SK-N-SH (cell line): ENCODE data around the gene SLC43A3. TPM values are rescaled to one million over a fixed set of nuclear protein-coding genes. Genes with fewer than 3 reads are reported as not detected.

ENCODE experiments used
- CTCF ChIA-PET: fragments of 300-600, 350-600 bp; formaldehyde crosslinking; extraction: SDS; loops from one replicate; lab custom pipeline; 2021; lab: Yijun Ruan, JAX
- POLR2A ChIA-PET: fragments of 350-600 bp; sonication (Branson Sonifier 250); formaldehyde crosslinking; extraction: SDS; loops from one replicate; lab custom pipeline; 2020; ENCODE audit warnings: antibody characterized with exemption, inconsistent platforms; lab: Yijun Ruan, JAX
- DNase-seq: peaks from one replicate; pipeline ENCODE4 v3.0.0; 2012
- H2AFZ ChIP-seq: fragments of 200-600 bp; sonication (generic); 2 replicates; pipeline ENCODE4 v1.8.1; 2016; ENCODE audit warnings: antibody characterized with exemption, mild to moderate bottlenecking, low read depth
- H3F3A ChIP-seq: fragments of 200-600 bp; sonication (generic); replicated peaks from 2 replicates; pipeline ENCODE3; 2016; ENCODE audit warnings: antibody characterized with exemption, mild to moderate bottlenecking; ENCODE audit not compliant: insufficient read depth
- H3K27ac ChIP-seq, 2 experiments: fragments of 200-500 bp in 1 of 2; fragments of 200-600 bp in 1 of 2; sonication (Bioruptor generic) in 1 of 2; sonication (generic), shearing (Covaris generic) in 1 of 2; 2 replicates each; pipeline versions ENCODE4 v1.5.1 to v1.6.1; 2014 to 2016; ENCODE audit warnings: low read depth in 2 of 2, inconsistent platforms in 1 of 2, low read length in 1 of 2, mild to moderate bottlenecking in 1 of 2, mixed read lengths in 1 of 2
- H3K27me3 ChIP-seq: fragments of 200-600 bp; sonication (generic), shearing (Covaris generic); 2 replicates; pipeline ENCODE4 v1.6.1; 2016; ENCODE audit warnings: mixed run types; ENCODE audit not compliant: insufficient read depth
- H3K36me3 ChIP-seq, 2 experiments: fragments of 200-500 bp in 1 of 2; fragments of 200-600 bp in 1 of 2; sonication (Bioruptor generic) in 1 of 2; sonication (generic) in 1 of 2; replicated peaks in 1 of 2; 2 replicates each; pipeline versions ENCODE3 to v1.5.1; 2014 to 2016; ENCODE audit warnings: low read length in 1 of 2, mild to moderate bottlenecking in 1 of 2; ENCODE audit not compliant: insufficient read depth in 2 of 2, control insufficient read depth in 1 of 2
- H3K4me1 ChIP-seq, 2 experiments: fragments of 200-500 bp in 1 of 2; fragments of 200-600 bp in 1 of 2; sonication (Bioruptor generic) in 1 of 2; sonication (generic), shearing (Covaris generic) in 1 of 2; 2 replicates each; pipeline versions ENCODE4 v1.5.1 to v1.6.1; 2014 to 2016; ENCODE audit warnings: low read depth in 1 of 2, low read length in 1 of 2, mixed run types in 1 of 2; ENCODE audit not compliant: insufficient read depth in 2 of 2, control insufficient read depth in 1 of 2
- H3K4me2 ChIP-seq: fragments of 200-600 bp; sonication (generic), shearing (Covaris generic); 2 replicates; pipeline ENCODE4 v1.6.1; 2017; ENCODE audit warnings: mixed run types
- H3K4me3 ChIP-seq, 2 experiments: fragments of 200-500 bp in 1 of 2; fragments of 200-600 bp in 1 of 2; sonication (Bioruptor generic) in 1 of 2; sonication (generic), shearing (Covaris generic) in 1 of 2; 2 replicates each; pipeline versions ENCODE4 v1.5.1 to v1.8.1; 2014 to 2016; ENCODE audit warnings: low read depth in 2 of 2, inconsistent platforms in 1 of 2, low read length in 1 of 2, mild to moderate bottlenecking in 1 of 2, mixed read lengths in 1 of 2, moderate library complexity in 1 of 2
- H3K79me2 ChIP-seq: fragments of 200-600 bp; sonication (generic); 2 replicates; pipeline ENCODE4 v1.8.1; 2017; ENCODE audit warnings: mild to moderate bottlenecking; ENCODE audit not compliant: insufficient read depth
- H3K9ac ChIP-seq: fragments of 200-600 bp; sonication (generic); 2 replicates; pipeline ENCODE4 v1.6.1; 2017; ENCODE audit warnings: mixed run types
- H3K9me2 ChIP-seq: fragments of 200-600 bp; sonication (generic); 2 replicates; pipeline ENCODE4 v1.6.1; 2017; ENCODE audit warnings: mixed run types
- H3K9me3 ChIP-seq: fragments of 200-600 bp; sonication (generic); 2 replicates; pipeline ENCODE4 v1.6.1; 2017; ENCODE audit warnings: mixed run types, mild to moderate bottlenecking, moderate library complexity
- H4K20me1 ChIP-seq: fragments of 200-600 bp; sonication (generic); 2 replicates; pipeline ENCODE4 v1.6.1; 2017; ENCODE audit warnings: mild to moderate bottlenecking, mixed run types; ENCODE audit not compliant: insufficient read depth
- EP300 ChIP-seq, 2 experiments: IDR thresholded peaks; 2 replicates each; pipeline versions ENCODE4 v1.4.0 to v1.6.1; 2012; ENCODE audit warnings: borderline replicate concordance in 1 of 2, low read depth in 1 of 2, low read length in 1 of 2
- EZH2phosphoT487 ChIP-seq: fragments of 200-600 bp; sonication (generic); IDR thresholded peaks from 2 replicates; pipeline ENCODE4 v1.6.1; 2017; ENCODE audit warnings: low read depth, mixed run types, mild to moderate bottlenecking, antibody characterized with exemption, moderate library complexity, borderline replicate concordance
- GABPA ChIP-seq: IDR thresholded peaks from 2 replicates; pipeline ENCODE4 v1.4.0; 2012; ENCODE audit warnings: low read depth, mild to moderate bottlenecking
- GATA2 ChIP-seq: sonication (generic); formaldehyde crosslinking; IDR thresholded peaks from 2 replicates; pipeline ENCODE4 v1.5.0; 2020; ENCODE audit warnings: mild to moderate bottlenecking, missing genetic modification reagents
- MEF2A ChIP-seq: IDR thresholded peaks from 2 replicates; pipeline ENCODE4 v1.4.0; 2012; ENCODE audit warnings: low read depth, borderline replicate concordance
- MXI1 ChIP-seq: IDR thresholded peaks from 2 replicates; pipeline ENCODE4 v1.6.1; 2012; ENCODE audit warnings: mild to moderate bottlenecking, low read depth, low read length, improper control_type of control experiment
- NFIC ChIP-seq: IDR thresholded peaks from 2 replicates; pipeline ENCODE4 v1.4.0; 2012; ENCODE audit warnings: borderline replicate concordance
- POLR2AphosphoS5 ChIP-seq: IDR thresholded peaks from 2 replicates; pipeline ENCODE4 v1.6.1; 2012; ENCODE audit warnings: low read depth, low read length
- RCOR1 ChIP-seq: fragments of 150-350 bp; IDR thresholded peaks from 2 replicates; pipeline ENCODE4 v1.6.1; 2017; ENCODE audit warnings: antibody characterized with exemption, low read length
- TAF1 ChIP-seq: IDR thresholded peaks from 2 replicates; pipeline ENCODE4 v1.6.1; 2012; ENCODE audit warnings: low read depth, mild to moderate bottlenecking, low read length, moderate library complexity, borderline replicate concordance
- TEAD4 ChIP-seq: IDR thresholded peaks from 2 replicates; pipeline ENCODE4 v1.4.0; 2012; ENCODE audit warnings: mild to moderate bottlenecking, borderline replicate concordance; ENCODE audit not compliant: insufficient read depth
- YY1 ChIP-seq: IDR thresholded peaks from 2 replicates; pipeline ENCODE4 v1.4.0; 2012; ENCODE audit warnings: low read depth, mild to moderate bottlenecking
- WGBS: methylation state at CpG from one replicate; pipeline ENCODE4 v1.1.6; 2017; ENCODE audit warnings: low lambda C conversion rate; 5-methylcytosine and 5-hydroxymethylcytosine counted together
- polyA plus RNA-seq, 3 experiments: library from polyadenylated mRNA; depleted of rRNA; stranded (reverse); fragments of >200 nt; gene quantifications; 2 replicates each; pipeline ENCODE4 v1.2.3, GENCODE V29; 2012
- TF ChIP-seq, protein P1 (sequence below): IDR thresholded peaks from 2 replicates; pipeline ENCODE4 v1.4.0; 2012; ENCODE audit warnings: low read depth, borderline replicate concordance
- TF ChIP-seq, protein P2 (sequence below): IDR thresholded peaks from 2 replicates; pipeline ENCODE4 v1.4.0; 2012; ENCODE audit warnings: low read depth, borderline replicate concordance

The SLC43A3 gene
- polyA plus RNA-seq, 1 of the 3 experiments (the other 2 are of a cell fraction) = 4.1 TPM

DNA sequence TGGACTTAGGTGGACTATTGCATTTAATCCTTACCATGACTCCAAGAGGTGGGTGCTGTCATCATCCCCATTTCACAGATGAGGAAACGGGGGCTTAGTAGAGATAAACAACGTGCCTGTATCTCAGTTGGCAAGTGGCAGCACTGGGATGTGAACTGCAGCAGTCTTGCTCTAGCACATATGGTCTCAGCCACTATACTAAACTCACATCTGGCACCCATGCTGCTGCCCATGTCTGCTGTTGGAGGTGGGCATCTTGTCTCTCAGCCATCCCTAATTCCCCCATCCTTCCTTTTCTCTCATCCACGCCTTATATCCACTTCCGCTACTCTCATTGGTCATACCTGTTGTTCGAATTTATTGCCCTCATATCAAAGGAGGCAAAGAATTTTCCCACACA, 49.8 kb downstream of the SLC43A3 start:
- Histone ChIP-seq H3K36me3 (no peaks in the 10 kb centered on the region), H3K79me2 (no peaks in the 10 kb centered on the region), H3K27ac (no peak overlapping the region), H3K4me3 (no peak overlapping the region), H3K27me3 (no peaks in the 10 kb centered on the region), H3K4me1 (no peaks in the 10 kb centered on the region; a peak in 1 of 4 replicates), H2AFZ (no peak overlapping the region), H3K9me2 (no peaks in the 10 kb centered on the region), H3F3A (no peaks in the 10 kb centered on the region), H3K9me3 (no peaks in the 10 kb centered on the region), H3K4me2 (no peak overlapping the region), H3K9ac (no peak overlapping the region), H4K20me1 (no peaks in the 10 kb centered on the region)
- 51% methylated on average over 5 of the region's 5 CpGs for WGBS
- DNase-seq = peak; percentile 43
- ChIA-PET CTCF (interaction anchor here (1.1 kb wide), 1 partner anchor 20 kb away, joined by 3 read pairs; no protein-coding TSS in a partner anchor), POLR2A (no interaction called here)
- TF ChIP-seq TEAD4 (no peak), GATA2 (CRISPR knock-in tag) (no peak), EZH2phosphoT487 (no peak), YY1 (no peak), MXI1 (no peak), TAF1 (no peak), EP300 (IDR thresholded peaks at IDR 0.05; ENCODE audit: borderline replicate concordance in 1 of 2, low read depth in 1 of 2, low read length in 1 of 2) (no peak), MEF2A (no peak), NFIC (no peak), RCOR1 (no peak), GABPA (no peak), POLR2AphosphoS5 (no peak)
- TF ChIP-seq, protein P1, sequence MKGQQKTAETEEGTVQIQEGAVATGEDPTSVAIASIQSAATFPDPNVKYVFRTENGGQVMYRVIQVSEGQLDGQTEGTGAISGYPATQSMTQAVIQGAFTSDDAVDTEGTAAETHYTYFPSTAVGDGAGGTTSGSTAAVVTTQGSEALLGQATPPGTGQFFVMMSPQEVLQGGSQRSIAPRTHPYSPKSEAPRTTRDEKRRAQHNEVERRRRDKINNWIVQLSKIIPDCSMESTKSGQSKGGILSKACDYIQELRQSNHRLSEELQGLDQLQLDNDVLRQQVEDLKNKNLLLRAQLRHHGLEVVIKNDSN = no peak
- TF ChIP-seq, protein P2, sequence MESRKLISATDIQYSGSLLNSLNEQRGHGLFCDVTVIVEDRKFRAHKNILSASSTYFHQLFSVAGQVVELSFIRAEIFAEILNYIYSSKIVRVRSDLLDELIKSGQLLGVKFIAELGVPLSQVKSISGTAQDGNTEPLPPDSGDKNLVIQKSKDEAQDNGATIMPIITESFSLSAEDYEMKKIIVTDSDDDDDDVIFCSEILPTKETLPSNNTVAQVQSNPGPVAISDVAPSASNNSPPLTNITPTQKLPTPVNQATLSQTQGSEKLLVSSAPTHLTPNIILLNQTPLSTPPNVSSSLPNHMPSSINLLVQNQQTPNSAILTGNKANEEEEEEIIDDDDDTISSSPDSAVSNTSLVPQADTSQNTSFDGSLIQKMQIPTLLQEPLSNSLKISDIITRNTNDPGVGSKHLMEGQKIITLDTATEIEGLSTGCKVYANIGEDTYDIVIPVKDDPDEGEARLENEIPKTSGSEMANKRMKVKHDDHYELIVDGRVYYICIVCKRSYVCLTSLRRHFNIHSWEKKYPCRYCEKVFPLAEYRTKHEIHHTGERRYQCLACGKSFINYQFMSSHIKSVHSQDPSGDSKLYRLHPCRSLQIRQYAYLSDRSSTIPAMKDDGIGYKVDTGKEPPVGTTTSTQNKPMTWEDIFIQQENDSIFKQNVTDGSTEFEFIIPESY = no peak
